Measurements from ENCODE around the gene NLGN1.

NLGN1 gene

GRCh38 chr3:173891272-173892100, 493.9 kb downstream of the NLGN1 start:
- H3K27ac Mint-ChIP-seq: no peak overlapping the region
- no peak for DNase-seq
- H3K27me3 Mint-ChIP-seq: no peaks in the 10 kb centered on the region
- H3K4me3 Mint-ChIP-seq: no peak overlapping the region
- H3K9me3 Mint-ChIP-seq: no peaks in the 10 kb centered on the region
- no peaks in the 10 kb centered on the region for H3K36me3 Mint-ChIP-seq (ENCODE audit: low read depth)
- no peaks in the 10 kb centered on the region for H3K4me1 Mint-ChIP-seq (ENCODE audit: low read depth)

- no peak for DNase-seq
- Mint-ChIP-seq H3K4me1 (ENCODE audit: low read depth) (no peaks in the 10 kb centered on the region), H3K27me3 (no peaks in the 10 kb centered on the region), H3K9me3 (no peaks in the 10 kb centered on the region), H3K4me3 (no peak overlapping the region), H3K27ac (no peak overlapping the region), H3K36me3 (ENCODE audit: low read depth) (no peaks in the 10 kb centered on the region)
Observed at GRCh38 chr3:173892547-173892946, 495.0 kb downstream of the NLGN1 start.

GRCh38 chr3:173893066-173893465, 495.5 kb downstream of the NLGN1 start:
- Mint-ChIP-seq H3K36me3 (ENCODE audit: low read depth) (no peaks in the 10 kb centered on the region), H3K4me1 (ENCODE audit: low read depth) (no peaks in the 10 kb centered on the region), H3K27ac (no peak overlapping the region), H3K4me3 (no peak overlapping the region), H3K9me3 (no peaks in the 10 kb centered on the region), H3K27me3 (no peaks in the 10 kb centered on the region)
- DNase-seq: no peak

GRCh38 chr3:173893835-173894234, 496.3 kb downstream of the NLGN1 start:
- Mint-ChIP-seq H3K9me3 (no peaks in the 10 kb centered on the region), H3K27me3 (no peaks in the 10 kb centered on the region), H3K4me3 (no peak overlapping the region)

GRCh38 chr3:173897631-173898030, 500.1 kb downstream of the NLGN1 start:
- no peaks in the 10 kb centered on the region for H3K9me3 Mint-ChIP-seq
- no peak overlapping the region for H3K4me3 Mint-ChIP-seq
- DNase-seq: no peak
- no peaks in the 10 kb centered on the region for H3K4me1 Mint-ChIP-seq (ENCODE audit: low read depth)
- no peaks in the 10 kb centered on the region for H3K36me3 Mint-ChIP-seq (ENCODE audit: low read depth)
- no peaks in the 10 kb centered on the region for H3K27me3 Mint-ChIP-seq
- H3K27ac Mint-ChIP-seq: no peak overlapping the region

More at GRCh38 chr3:173893835-173894234, 496.3 kb downstream of the NLGN1 start:
- Mint-ChIP-seq H3K4me1 (ENCODE audit: low read depth) (no peaks in the 10 kb centered on the region), H3K27ac (no peak overlapping the region), H3K36me3 (ENCODE audit: low read depth) (no peaks in the 10 kb centered on the region)
- DNase-seq: no peak

- Mint-ChIP-seq H3K9me3 (no peaks in the 10 kb centered on the region), H3K36me3 (ENCODE audit: low read depth) (no peaks in the 10 kb centered on the region), H3K4me3 (no peak overlapping the region), H3K27ac (no peak overlapping the region), H3K4me1 (ENCODE audit: low read depth) (no peaks in the 10 kb centered on the region), H3K27me3 (no peaks in the 10 kb centered on the region)
- no peak for DNase-seq
Observed at GRCh38 chr3:173901649-173902048, 504.1 kb downstream of the NLGN1 start.

- Mint-ChIP-seq H3K27ac (no peak overlapping the region), H3K4me3 (no peak overlapping the region), H3K4me1 (ENCODE audit: low read depth) (no peaks in the 10 kb centered on the region), H3K36me3 (ENCODE audit: low read depth) (no peaks in the 10 kb centered on the region), H3K9me3 (no peaks in the 10 kb centered on the region), H3K27me3 (no peaks in the 10 kb centered on the region)
- DNase-seq: no peak
Observed at GRCh38 chr3:173902401-173902800, 504.9 kb downstream of the NLGN1 start.

GRCh38 chr3:173902871-173903270, 505.3 kb downstream of the NLGN1 start:
- no peaks in the 10 kb centered on the region for H3K36me3 Mint-ChIP-seq (ENCODE audit: low read depth)
- H3K27ac Mint-ChIP-seq: no peak overlapping the region
- no peaks in the 10 kb centered on the region for H3K4me1 Mint-ChIP-seq (ENCODE audit: low read depth)

GRCh38 chr3:173905381-173905780, 507.8 kb downstream of the NLGN1 start:
- H3K9me3 Mint-ChIP-seq: no peaks in the 10 kb centered on the region
- no peak overlapping the region for H3K4me3 Mint-ChIP-seq
- no peak for DNase-seq
- no peaks in the 10 kb centered on the region for H3K4me1 Mint-ChIP-seq (ENCODE audit: low read depth)
- no peaks in the 10 kb centered on the region for H3K36me3 Mint-ChIP-seq (ENCODE audit: low read depth)
- no peak overlapping the region for H3K27ac Mint-ChIP-seq
- no peaks in the 10 kb centered on the region for H3K27me3 Mint-ChIP-seq

More at GRCh38 chr3:173902871-173903270, 505.3 kb downstream of the NLGN1 start:
- H3K4me3 Mint-ChIP-seq: no peak overlapping the region
- no peak for DNase-seq
- no peaks in the 10 kb centered on the region for H3K27me3 Mint-ChIP-seq
- no peaks in the 10 kb centered on the region for H3K9me3 Mint-ChIP-seq

- Mint-ChIP-seq H3K4me1 (ENCODE audit: low read depth) (no peaks in the 10 kb centered on the region), H3K4me3 (no peak overlapping the region), H3K9me3 (peaks cover 3% of the 10 kb centered on the region), H3K27me3 (no peaks in the 10 kb centered on the region), H3K36me3 (ENCODE audit: low read depth) (no peaks in the 10 kb centered on the region), H3K27ac (no peak overlapping the region)
- DNase-seq: no peak
Observed at GRCh38 chr3:173911446-173911845, 513.9 kb downstream of the NLGN1 start.

GRCh38 chr3:173912126-173912525, 514.6 kb downstream of the NLGN1 start:
- Mint-ChIP-seq H3K9me3 (peaks cover 3% of the 10 kb centered on the region), H3K36me3 (ENCODE audit: low read depth) (no peaks in the 10 kb centered on the region), H3K27ac (no peak overlapping the region), H3K27me3 (no peaks in the 10 kb centered on the region), H3K4me3 (no peak overlapping the region), H3K4me1 (ENCODE audit: low read depth) (no peaks in the 10 kb centered on the region)
- no peak for DNase-seq

GRCh38 chr3:173913397-173913796, 515.9 kb downstream of the NLGN1 start:
- no peak for DNase-seq
- Mint-ChIP-seq H3K27me3 (no peaks in the 10 kb centered on the region), H3K9me3 (peaks cover 3% of the 10 kb centered on the region), H3K27ac (no peak overlapping the region), H3K4me1 (ENCODE audit: low read depth) (no peaks in the 10 kb centered on the region), H3K36me3 (ENCODE audit: low read depth) (no peaks in the 10 kb centered on the region), H3K4me3 (no peak overlapping the region)

- DNase-seq: no peak
- Mint-ChIP-seq H3K27ac (no peak overlapping the region), H3K27me3 (no peaks in the 10 kb centered on the region), H3K9me3 (peaks cover 3% of the 10 kb centered on the region), H3K4me3 (no peak overlapping the region), H3K36me3 (ENCODE audit: low read depth) (no peaks in the 10 kb centered on the region), H3K4me1 (ENCODE audit: low read depth) (no peaks in the 10 kb centered on the region)
Observed at GRCh38 chr3:173913974-173914421, 516.5 kb downstream of the NLGN1 start.

GRCh38 chr3:173916799-173917198, 519.3 kb downstream of the NLGN1 start:
- no peaks in the 10 kb centered on the region for H3K36me3 Mint-ChIP-seq (ENCODE audit: low read depth)
- H3K4me1 Mint-ChIP-seq (ENCODE audit: low read depth): no peaks in the 10 kb centered on the region
- no peaks in the 10 kb centered on the region for H3K27me3 Mint-ChIP-seq
- no peak overlapping the region for H3K27ac Mint-ChIP-seq
- no peak for DNase-seq
- no peaks in the 10 kb centered on the region for H3K9me3 Mint-ChIP-seq
- H3K4me3 Mint-ChIP-seq: no peak overlapping the region

- Mint-ChIP-seq H3K36me3 (ENCODE audit: low read depth) (no peaks in the 10 kb centered on the region), H3K27me3 (no peaks in the 10 kb centered on the region), H3K4me1 (ENCODE audit: low read depth) (no peaks in the 10 kb centered on the region), H3K27ac (no peak overlapping the region), H3K9me3 (no peaks in the 10 kb centered on the region), H3K4me3 (no peak overlapping the region)
- DNase-seq: no peak
Observed at GRCh38 chr3:173920386-173920785, 522.8 kb downstream of the NLGN1 start.

All from activated T-cell treated with anti-CD3 and anti-CD28 coated beads, Interleukin-2, amount 50 U/mL, for 24 hours (primary cell).